Neural crest cell (in vitro differentiated cells): ENCODE data around the gene CCDC60. TPM values are rescaled to one million over a fixed set of nuclear protein-coding genes. Genes with fewer than 3 reads are reported as not detected.

Experiments used
- DNase-seq: peaks from one replicate; pipeline ENCODE4 v3.0.0; 2021; ENCODE audit warnings: low read depth, mixed read lengths, low spot score
- H3K27ac Mint-ChIP-seq: one replicate; pipeline ENCODE4 v1.8.0; 2021; ENCODE audit warnings: mild to moderate bottlenecking, mixed read lengths; ENCODE audit not compliant: unreplicated experiment
- H3K27me3 Mint-ChIP-seq: 2 replicates; pipeline ENCODE4 v1.8.0; 2021; ENCODE audit warnings: low read depth, mild to moderate bottlenecking, mixed read lengths
- H3K36me3 Mint-ChIP-seq: 2 replicates; pipeline ENCODE4 v1.8.0; 2021; ENCODE audit warnings: low read depth, mild to moderate bottlenecking, mixed read lengths
- H3K4me1 Mint-ChIP-seq: 2 replicates; pipeline ENCODE4 v1.8.0; 2021; ENCODE audit warnings: mixed read lengths
- H3K4me3 Mint-ChIP-seq: one replicate; pipeline ENCODE4 v1.8.0; 2021; ENCODE audit warnings: mild to moderate bottlenecking, mixed read lengths
- H3K9me3 Mint-ChIP-seq: 2 replicates; pipeline ENCODE4 v1.8.0; 2021; ENCODE audit warnings: mixed read lengths
- CTCF ChIP-seq: fragments of 200-600 bp; sonication (generic); conservative IDR thresholded peaks from 2 replicates; pipeline ENCODE4 v1.5.0; 2021; ENCODE audit warnings: antibody characterized with exemption, mild to moderate bottlenecking
- total RNA-seq: library from RNA; stranded (reverse); gene quantifications from 2 replicates; pipeline ENCODE4 v1.2.1, GENCODE V29; 2021

The CCDC60 gene
- total RNA-seq, 1 donor from 2014 or later: 0.75 TPM

DNA sequence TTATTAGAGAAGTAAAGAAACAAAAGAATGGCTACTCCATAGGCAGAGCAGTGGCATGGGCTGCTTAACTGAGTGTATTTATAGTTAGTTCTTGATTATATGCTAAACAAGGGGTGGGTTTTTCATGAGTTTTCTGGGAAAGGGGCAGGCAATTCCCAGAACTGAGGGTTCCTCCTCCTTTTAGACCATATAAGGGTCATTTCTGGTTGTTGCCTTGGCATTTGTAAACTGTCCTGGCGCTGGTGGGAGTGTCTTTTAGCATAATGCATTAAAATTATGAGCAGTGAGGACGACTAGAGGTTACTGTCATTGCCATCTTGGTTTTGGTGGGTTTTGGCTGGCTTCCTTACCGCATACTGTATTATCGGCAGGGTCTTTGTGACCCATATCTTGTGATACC lies 40.1 kb downstream of the CCDC60 start:
- H3K4me3 Mint-ChIP-seq: no peak overlapping the region

GRCh38 chr12:119375075-119375882 lies 40.8 kb downstream of the CCDC60 start:
- no peak for TF ChIP-seq CTCF
- no peak for DNase-seq
- H3K27me3 Mint-ChIP-seq: no peaks in the 10 kb centered on the region
- peak overlapping the region; percentile 31 for H3K27ac Mint-ChIP-seq
- peaks cover 9% of the 10 kb centered on the region for H3K4me1 Mint-ChIP-seq
- H3K36me3 Mint-ChIP-seq: no peaks in the 10 kb centered on the region
- no peak overlapping the region for H3K4me3 Mint-ChIP-seq
- peaks cover 6% of the 10 kb centered on the region for H3K9me3 Mint-ChIP-seq

More for the DNA sequence above, 40.1 kb downstream of the CCDC60 start:
- TF ChIP-seq CTCF: no peak
- Mint-ChIP-seq H3K9me3 (peaks cover 5% of the 10 kb centered on the region), H3K36me3 (no peaks in the 10 kb centered on the region), H3K4me1 (peaks cover 9% of the 10 kb centered on the region), H3K27ac (no peak overlapping the region), H3K27me3 (no peaks in the 10 kb centered on the region)
- no peak for DNase-seq

GRCh38 chr12:119375883-119376190 lies 41.3 kb downstream of the CCDC60 start:
- DNase-seq: no peak
- Mint-ChIP-seq H3K9me3 (peaks cover 7% of the 10 kb centered on the region), H3K4me1 (peaks cover 9% of the 10 kb centered on the region), H3K27me3 (no peaks in the 10 kb centered on the region), H3K36me3 (no peaks in the 10 kb centered on the region), H3K27ac (peak overlapping the region; percentile 62), H3K4me3 (no peak overlapping the region)
- no peak for TF ChIP-seq CTCF

- Mint-ChIP-seq H3K4me1 (peaks cover 9% of the 10 kb centered on the region), H3K9me3 (peaks cover 7% of the 10 kb centered on the region), H3K4me3 (no peak overlapping the region), H3K27me3 (no peaks in the 10 kb centered on the region), H3K36me3 (no peaks in the 10 kb centered on the region), H3K27ac (no peak overlapping the region)
- no peak for DNase-seq
- TF ChIP-seq CTCF: no peak
These were observed 44.4 kb downstream of the CCDC60 start for GRCh38 chr12:119378903-119379302.

DNA sequence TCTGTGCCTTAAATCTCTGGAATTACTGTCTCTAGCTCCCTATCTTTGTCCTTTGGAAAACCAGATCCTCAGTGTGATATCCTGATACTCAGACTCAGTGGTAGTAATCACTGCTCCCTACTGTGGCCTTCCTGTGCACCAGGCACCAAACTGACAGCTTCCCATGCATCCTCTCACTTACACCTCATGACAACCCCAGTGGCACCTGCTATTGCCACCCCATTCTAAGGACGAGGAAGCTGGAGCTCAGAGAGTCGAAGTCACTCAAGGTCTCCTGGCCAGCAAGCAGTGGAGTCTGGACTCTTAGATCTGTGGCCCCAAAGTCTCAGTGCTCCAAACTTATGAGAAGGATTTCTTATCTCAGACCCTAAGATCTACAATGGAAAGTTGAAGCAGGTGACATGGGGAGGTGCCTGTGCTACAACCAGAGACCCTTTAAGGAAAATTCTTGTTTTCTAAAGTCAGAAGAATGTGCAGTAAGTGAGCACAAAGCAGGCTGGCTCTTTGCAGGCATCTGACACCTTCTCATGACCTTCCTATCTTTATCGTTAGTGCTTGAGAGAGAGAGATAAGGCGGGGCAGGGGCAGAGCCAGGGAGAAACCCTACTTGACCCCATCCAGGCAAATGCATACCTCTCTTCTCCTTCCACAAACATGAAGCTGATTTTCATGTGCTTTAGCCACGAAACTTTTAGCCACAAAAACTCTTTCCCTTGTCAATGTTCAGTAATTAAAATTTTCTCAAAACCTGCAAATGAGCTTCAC lies 47.1 kb downstream of the CCDC60 start:
- Mint-ChIP-seq H3K4me3 (no peak overlapping the region), H3K9me3 (peaks cover 6% of the 10 kb centered on the region), H3K36me3 (no peaks in the 10 kb centered on the region), H3K27me3 (no peaks in the 10 kb centered on the region), H3K4me1 (peaks cover 5% of the 10 kb centered on the region), H3K27ac (no peak overlapping the region)
- DNase-seq: no peak
- TF ChIP-seq CTCF: no peak
